Stimulated activated CD8-positive, alpha-beta memory T cell treated with anti-CD3 and anti-CD28 coated beads, Interleukin-12 subunit alpha, Interleukin-12 subunit beta, amount 100 ng/mL, for 1 hour (primary cell): ENCODE measurements around the gene KDM4C.

Experiments
- DNase-seq: peaks from one replicate; pipeline ENCODE4 v3.0.0-alpha.2; 2020; ENCODE audit warnings: low read depth

KDM4C gene

DNA sequence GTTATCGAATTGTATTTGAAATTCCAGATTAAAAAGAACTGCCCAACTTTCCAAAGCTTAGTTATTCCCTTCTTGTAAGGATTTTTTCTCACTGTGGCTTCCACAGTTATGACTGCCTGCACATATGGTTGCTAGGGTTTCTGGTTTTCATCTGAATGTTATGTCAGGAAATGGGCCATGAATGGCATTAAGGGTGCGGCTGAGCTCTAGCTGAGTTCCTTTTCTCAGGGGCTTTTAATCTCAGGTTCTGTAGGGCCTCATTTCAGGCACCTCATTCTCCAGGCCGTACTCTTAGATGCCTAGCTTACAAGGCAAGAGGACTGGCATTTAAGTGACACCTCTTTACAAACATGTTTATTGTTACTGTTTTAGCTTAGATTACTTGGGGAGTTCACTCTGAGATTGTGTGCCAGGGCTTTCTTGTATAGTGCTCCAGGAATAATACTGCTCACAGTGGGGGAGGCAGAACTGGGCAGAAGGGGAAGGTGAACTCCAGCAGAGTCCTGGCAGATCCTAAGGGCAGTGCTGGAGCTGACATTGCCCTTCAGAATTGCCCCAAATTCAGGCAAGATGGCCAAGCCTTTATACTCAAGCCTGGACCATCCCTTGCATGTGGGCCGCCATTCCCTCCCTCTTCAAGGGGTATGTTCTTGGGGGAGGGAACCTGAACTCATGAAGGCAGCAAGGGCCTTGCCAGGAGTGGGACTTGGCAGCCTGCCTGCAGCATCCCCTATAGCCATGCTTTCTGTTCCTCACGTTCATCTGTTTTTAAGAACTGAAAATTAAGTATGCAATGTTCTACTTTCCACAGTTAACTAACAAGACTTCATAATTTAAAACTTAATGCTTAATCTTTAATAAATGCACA lies 111.5 kb downstream of the KDM4C start:
- DNase-seq: no peak

DNA sequence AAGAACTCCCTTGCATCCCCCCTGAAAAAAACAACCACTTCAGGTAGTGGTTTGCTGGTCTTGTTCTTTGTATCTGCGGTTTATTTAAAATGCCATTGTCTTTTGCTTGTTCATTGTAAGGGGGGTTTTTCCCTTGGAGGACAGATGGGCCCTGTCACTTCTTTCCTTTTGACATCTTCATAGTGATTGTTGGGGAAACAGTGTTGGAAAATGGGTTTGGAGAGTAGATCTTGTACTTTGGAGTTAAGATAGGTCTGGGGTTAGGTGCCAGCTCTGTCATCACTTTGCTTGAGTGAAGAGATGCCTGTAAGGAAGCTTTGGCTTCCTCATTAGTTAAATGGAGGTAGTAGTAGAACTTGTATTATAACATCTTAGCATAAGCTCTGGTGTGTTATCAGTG lies 112.4 kb downstream of the KDM4C start:
- DNase-seq: no peak

DNA sequence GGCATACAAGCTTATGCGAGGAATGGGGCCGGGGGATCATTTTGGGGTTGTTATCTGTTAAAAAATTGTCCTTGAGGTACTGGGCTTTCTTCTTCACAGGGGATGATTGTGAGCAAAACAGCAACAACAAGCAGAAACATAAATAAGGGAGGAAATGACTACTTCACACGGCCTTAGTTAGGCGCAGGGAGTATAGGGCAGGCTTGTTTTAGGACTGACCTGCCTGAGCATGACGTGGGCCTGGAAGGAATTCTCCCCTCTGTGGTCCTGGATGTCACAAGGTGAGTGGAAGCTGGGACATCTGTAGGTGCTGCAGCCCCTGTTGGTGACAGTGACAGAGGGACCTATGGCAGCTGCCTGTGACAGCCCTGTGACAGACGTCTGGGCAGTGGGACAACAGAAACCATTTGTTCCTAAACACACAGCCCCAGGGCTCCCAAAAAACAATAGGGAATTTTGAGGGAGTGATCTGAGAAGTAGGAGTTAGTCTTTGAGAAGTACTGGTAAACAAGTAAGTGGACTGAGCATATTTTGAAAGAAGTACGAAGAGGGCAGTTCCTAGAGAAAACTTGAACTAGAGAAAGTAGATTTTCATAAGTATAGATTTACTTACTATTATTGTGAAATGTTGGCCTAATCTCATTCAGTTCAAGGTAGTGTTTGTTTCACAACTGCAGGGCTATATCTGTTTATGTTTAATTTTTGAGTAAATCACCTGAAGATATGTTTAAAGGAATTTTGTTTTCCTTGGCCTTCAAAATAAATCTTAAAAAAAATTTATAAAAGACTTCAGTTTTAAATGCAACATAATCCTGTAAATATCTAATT lies 113.1 kb downstream of the KDM4C start:
- DNase-seq: no peak

DNA sequence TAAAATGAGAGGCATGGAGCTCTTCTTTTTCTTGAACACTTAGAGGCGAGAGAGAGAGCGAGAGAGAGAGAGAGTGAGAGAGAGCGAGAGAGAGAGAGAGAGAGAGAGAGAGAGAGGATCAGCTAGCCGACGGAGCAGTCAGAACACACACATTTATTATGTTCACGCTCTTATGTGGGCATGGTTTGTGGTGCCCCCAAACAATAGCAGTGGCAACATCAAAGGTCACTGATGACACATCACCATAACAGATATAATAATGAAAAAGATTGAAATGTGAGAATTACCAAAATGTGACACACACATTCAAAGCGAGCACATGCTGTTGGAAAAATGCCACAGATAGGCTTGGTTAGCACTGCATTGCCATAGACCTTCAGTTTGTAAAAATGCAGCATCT lies 116.1 kb downstream of the KDM4C start:
- DNase-seq: no peak

DNA sequence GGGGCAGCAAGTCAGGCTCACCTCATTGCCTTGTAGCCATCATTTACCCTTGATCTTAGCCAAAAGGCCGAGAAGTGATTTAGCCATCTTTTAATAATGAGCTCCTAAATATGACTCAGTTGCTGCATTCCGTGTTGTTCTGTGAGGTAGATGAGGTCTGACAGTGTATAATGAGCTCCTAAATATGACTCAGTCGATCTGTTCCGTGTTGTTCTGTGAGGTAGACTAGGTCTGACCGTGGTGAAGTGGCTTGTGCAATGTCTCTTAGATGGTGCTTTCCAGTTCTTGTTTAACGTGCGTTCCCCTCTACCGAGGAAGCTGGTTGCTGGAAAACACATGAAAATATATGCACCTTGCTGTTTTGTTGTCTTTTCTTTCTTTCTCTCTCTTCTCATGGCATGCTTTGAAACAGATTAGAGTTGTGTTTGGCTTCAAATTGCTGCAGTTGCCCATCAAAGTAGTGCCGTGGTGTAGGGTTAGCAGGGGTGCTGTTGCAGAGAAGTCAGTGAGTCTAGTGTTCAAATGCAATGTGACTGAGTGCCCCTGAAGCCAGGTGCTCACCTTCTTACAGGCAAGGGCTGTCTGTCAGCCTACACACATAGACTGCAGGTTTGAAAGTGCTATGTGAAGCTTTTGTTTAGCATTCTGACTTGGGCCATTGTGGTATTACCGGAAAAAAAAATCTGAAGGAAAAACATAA lies 118.6 kb downstream of the KDM4C start:
- DNase-seq: no peak

DNA sequence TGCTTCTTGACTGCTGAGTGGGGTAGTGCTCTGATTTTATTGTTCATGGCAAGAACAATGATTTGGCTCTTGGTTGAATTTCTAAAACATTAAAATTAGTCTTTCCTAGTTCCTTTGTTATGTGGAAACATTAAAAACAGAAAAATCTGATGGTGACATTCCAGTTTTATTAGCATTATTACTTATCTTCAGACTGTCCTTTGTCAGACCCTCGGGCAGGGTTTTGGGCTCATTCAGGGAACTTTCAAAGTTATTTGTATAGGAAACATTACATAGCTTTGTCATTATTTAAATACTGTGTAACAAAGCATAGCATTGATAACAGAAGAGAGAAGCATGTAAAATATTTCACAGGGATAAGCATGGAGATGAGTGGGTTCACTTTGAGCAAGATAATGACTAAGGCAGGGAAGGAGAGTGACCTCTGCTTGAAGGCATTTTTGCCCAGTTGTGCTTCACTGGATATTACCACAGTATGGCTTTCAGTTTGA lies 119.9 kb downstream of the KDM4C start:
- no peak for DNase-seq

DNA sequence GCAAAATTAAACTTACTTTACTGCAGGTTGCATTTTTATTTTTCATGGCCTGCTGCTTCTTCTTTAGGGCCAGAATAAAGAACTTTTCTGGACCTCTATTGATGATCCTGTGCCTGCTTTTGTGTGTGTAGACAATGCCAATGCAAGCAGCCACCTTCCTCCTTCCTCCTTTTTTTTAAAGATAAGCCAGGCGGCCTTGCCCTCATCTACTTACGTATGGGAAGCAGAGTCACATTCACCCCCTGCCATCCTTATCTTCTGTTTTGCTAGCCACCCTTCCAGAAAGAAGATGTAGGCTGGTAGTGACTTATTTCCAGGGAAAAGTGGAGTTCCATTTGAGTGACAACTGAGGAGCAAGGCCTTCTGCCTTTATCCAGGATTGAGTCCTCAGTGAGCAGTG lies 122.9 kb downstream of the KDM4C start:
- no peak for DNase-seq

DNA sequence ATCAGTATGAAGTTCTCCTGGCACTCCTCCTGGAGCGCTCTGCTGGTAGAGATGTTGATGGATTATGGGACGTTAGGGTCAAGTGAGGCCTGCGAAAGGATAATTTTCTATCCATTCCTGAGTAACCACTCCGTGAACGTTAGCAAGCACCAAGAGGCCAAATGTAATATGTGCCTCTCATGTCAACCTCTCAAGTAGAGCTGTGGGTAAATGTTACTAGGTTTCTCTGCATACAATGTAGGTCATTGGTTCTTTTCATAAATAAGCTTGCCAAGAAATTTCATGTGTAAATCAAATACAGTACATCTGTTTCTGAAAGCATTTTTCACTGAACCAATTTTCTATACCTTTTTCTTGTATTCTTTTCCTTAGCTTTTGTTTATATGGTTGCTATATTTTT lies 126.3 kb downstream of the KDM4C start:
- no peak for DNase-seq

DNA sequence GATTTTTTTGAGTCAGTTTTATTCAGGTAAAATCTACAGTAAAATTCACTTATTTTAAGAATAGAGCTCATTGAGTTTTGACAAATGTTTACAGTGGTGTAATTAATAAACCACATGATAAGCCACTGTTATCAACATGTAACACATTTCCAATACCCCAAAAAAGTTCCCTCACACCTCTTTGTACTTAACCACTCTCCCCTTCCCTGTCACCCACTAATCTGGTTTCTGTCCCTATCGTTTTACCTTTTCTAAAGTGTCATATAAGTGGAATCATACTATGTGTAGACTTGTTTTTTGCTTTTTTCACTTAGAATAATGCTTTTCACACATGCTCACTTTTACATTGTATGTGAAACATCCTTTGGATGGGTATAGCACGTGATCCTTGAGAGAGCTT lies 127.2 kb downstream of the KDM4C start:
- DNase-seq: no peak

DNA sequence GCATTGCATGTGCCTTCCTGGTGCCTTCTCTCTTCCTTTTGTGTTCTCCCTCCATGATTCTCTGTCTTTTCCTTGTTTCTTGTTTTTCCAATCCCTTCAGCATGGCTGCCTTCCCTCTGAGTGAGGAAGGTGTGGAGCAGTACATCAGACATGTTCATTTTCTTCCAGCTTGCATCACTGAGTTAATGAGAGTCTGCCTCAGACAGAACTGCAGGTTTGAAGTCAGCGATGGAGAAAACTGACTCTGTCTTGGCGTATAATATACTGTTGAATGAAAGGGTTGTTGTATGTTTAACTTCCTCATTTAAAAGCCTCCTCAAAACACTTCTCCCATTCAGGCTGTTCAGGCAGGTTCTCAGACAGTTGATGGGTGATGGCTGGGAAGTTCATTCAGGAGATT lies 129.3 kb downstream of the KDM4C start:
- no peak for DNase-seq

DNA sequence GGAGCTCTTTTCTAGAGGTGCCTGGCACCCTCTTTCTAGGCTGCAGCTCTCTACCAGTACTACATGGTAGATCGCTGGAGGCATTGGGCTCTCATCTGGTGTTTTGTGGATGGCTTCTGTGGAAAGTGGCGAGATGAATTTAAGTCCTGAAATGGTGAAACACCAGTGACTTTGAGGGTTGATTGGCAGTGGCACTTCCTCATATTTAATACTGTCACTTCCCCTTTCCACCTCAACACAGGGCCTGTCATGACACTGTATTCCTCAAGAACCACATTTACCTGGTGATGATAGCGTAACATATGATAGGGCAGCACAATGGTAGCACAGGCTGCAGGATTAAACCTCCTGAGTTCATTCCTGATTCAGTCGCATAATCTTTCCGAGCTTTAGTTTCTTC lies 132.1 kb downstream of the KDM4C start:
- DNase-seq: no peak

DNA sequence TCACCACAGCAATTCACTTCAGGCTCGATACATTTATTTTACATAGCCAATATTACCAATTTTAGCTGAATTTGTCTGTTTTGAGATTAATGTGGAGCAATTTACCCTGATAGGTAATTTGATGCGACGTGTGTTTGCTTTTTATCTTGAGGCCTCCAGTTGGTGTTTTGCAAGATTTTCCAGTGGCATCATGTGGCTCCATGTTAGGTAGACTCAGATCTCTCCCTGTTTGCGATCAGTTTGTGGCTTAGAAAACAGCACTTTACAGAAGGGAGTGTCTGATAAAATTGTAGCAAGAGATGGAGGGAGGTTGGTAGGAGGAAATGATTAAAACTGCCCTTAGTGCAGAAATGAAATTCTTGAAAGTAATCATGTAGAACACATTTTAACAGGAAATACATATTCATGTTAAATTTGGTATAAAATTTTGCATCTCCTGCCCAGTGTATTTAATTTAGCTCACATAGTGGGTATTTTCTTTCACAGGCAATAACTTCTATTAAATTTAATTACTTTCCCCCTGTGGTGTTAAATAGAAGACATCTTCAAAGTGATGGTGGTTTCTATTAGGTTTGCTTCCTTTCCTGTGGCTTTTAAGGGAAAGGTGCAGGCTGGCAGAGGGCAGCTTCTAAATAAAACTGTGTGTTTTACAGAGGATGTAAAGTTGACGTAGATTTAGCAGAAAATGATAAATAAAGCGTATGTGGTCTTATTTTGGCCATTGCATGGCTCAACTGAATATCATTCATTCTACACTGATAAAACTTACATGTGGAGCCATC lies 135.8 kb downstream of the KDM4C start:
- DNase-seq: no peak

DNA sequence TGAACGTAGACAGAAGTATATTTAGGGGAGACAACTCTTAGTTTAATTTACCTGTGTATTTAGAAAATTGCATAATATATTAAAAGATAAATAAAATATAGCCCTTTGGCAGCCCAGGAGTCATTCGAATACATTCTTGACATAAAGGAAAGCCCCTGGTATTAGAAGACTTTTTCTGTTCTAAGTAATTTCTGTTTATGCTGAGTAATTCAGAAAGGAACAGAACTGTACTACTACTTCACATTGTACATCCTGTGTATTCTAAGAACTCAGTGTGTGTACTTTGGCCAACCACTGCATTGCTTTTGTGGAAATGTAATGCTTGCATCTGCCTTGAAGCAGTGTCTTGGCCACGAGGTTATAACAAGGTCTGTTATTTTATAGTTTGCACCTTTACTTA lies 136.4 kb downstream of the KDM4C start:
- DNase-seq: no peak

DNA sequence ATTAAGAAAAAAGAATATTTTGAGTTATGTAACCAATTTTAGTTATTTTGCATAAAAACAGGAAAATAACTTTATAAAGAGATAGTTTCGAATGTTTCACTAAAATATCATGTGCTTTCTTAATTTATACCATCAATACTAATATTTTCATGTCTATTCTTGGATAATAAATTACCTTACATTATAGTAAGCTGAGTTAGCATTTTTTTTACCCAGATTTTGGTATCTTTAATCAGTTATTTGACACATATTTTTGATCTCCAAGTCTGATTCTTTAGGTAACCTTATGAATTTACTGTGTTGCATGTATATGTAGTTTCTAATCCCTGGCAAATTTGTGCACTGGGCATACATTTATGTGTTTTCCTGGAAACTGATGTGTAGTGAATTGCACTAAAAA lies 138.0 kb downstream of the KDM4C start:
- no peak for DNase-seq

DNA sequence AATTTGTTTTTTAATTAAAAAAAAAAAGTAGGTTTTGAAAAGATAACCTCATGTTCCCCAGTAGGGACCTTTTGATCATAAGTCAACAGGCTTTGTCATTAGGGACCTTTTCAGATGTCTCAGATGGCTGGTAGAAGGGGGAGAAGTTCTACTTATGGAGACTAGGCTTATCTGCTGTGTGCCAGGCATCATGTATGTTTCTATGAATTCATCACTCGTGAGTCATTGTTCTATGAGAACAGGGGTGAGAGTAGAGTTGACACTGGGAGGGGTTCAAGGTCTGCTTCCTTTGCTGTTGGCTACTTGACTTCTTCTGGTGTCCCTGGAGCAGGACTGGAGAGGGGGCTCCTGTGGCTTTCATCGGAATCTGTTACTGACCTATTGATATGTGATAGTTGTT lies 138.8 kb downstream of the KDM4C start:
- DNase-seq: no peak

DNA sequence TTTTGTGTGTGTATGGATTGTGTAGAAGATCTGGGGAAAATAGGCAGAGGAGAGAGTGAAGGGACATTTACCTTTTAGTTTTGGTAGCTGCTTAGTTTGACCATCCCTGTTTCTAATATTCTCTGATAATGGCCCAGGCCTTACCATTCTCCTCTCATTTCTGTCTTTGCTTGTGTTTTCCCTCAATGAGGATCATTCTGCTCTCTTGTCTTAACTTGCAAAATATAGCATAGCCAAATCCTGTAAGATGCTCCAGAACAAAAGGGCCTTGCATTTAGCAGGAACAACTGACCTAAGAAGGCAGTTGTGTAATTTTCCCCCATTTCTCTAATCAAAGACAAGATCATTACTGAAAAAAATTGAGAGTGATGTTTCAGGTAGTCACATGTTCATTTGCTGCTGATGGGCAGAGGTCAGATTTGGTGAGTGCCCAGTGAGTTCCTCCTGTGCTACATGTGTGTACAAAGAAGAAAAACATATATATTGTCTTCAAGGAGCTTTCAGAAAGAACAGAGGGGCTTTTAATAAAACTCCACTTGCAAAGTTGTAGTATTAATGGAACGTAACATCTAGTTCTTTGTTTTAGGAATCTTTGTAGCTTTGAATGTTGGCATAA lies 139.5 kb downstream of the KDM4C start:
- DNase-seq: no peak

DNA sequence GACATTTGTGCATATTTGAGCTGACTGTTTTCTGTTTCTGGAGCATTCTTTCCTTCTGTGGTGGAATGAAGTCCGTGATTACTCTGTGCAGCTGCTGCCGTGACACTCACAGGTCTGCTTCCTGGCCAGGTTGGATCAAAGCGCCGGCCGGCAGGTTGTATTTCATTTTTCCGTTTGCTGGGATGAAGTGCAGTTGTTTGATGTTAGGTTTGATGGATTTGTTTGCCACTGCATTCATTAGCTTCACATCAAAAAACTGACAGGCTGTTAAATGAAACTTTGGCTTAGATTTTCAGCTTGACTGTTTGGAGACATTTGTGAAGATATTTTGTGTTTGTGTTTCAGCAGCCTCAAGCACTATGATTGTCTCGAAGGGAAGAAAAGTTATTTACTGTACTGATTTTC lies 140.1 kb downstream of the KDM4C start:
- DNase-seq: no peak

DNA sequence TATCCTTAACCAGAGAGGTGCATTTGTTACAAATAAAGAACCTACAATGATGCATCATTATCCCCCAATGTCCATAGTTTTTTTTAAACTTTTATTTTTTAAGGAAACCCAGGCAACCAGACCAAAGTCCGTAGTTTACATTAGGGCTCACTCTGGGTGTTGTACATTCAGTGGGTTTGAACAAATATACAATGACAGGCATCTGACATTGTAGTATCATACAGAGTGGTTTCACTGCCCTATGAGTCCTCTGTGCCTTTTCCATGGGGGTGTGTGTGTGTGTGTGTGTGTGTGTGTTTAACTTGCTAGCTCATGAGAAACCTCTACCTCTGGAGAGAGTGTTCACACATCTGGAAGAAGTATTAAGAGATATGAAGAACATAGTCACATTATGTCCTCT lies 141.5 kb downstream of the KDM4C start:
- no peak for DNase-seq

DNA sequence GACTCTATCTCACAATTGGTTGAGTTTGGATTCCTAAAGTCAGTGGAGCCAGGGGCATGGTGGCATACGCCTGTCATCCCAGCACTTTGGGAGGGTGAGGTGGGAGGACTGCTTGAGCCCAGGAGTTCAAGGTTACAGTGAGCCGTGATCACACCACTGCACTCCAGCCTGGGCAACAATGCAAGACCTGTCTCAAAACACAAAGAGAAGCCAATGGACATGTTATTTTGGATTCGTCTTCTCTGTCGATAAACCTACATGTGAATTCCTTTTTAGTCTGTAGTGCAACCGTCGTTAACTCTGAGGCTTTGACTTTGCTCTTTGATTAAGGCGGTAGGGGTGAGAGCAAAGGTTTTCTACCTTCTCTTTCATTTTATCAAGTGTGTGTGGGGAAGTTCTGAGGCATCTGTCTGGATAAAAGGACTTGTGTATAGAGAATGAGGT lies 142.7 kb downstream of the KDM4C start:
- DNase-seq: no peak

DNA sequence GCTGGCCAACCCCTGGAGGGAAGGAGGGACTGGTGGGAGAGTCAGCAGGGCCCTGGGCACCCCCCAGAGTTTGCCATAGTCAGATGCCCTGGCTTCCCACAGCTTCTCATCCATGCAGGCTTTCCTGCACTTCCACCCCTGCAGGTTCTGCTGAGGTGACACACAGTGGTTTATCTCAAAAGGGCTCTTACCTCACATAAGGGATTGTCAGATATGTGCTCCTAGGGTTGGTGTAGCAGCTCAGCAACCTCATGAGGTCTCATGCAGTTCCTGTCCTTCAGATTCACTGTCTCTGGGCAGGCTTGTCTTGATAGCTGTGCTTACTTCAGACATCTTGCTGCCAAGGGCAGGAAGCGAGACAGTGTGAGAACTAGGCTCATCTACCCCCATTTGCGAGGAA lies 143.4 kb downstream of the KDM4C start:
- no peak for DNase-seq

DNA sequence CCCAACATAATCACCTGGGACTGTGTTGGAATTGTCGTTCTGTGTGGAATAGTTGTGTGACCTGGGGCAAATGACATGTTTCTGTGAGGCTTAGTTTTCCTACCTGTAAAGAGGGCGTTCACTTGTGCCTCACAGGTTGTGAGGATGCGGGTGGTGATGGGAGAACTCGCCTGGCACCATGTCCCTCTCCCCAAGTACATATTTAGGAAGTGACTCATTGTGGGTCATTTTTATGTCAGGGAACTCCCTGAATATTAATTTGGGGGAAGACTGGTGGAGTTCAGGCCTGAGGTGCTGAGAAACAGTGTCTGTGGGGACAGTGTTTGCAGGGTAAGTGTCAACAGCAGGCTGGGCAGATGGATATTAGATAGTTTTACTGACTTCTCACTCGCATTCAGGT lies 144.7 kb downstream of the KDM4C start:
- DNase-seq: no peak
